Gastroesophageal sphincter (tissue), 3 donors: Measurements from ENCODE around the gene EIF4A3.

Experiments
- POLR2A ChIP-seq, 2 donors: fragments of 450-650 bp; IDR thresholded peaks; one replicate each; pipeline ENCODE4 v1.6.1; 2017; ENCODE audit warnings: antibody characterized with exemption in 2 of 2, mild to moderate bottlenecking in 2 of 2, moderate library complexity in 1 of 2
- POLR2AphosphoS5 ChIP-seq: sonication (generic); formaldehyde crosslinking; IDR thresholded peaks from one replicate; pipeline ENCODE4 v1.6.1; 2017; ENCODE audit warnings: antibody characterized with exemption
- TF ChIP-seq, protein P1 (sequence below), 4 experiments: fragments of 200-600 bp in 2 of 4; fragments of 450-650 bp in 2 of 4; sonication (generic) in 1 of 4; IDR thresholded peaks; one replicate each; pipeline ENCODE4 v1.5.1; 2017 to 2019; ENCODE audit warnings: antibody characterized with exemption in 4 of 4, mild to moderate bottlenecking in 2 of 4, moderate library complexity in 2 of 4

DNA sequence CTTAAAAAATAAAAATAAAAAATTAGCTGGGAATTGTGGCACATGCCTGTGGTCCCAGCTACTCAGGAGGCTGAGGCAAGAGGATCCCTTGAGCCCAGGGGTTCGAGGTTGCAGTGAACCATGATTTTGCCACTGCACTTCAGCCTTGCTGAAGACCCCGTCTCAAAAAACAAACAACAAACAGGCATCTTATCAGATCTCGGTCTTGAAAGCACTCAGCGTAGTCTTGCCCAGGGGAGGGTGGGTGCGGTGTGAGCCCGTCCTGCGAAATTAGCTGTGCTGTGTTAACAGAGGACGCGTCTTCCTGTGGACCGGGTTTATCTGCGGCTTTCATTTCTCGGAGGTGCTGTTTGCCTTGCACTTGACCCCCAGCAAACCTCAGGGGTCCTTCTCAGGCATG is 40.2 kb downstream of the EIF4A3 start:
- TF ChIP-seq, protein P1, sequence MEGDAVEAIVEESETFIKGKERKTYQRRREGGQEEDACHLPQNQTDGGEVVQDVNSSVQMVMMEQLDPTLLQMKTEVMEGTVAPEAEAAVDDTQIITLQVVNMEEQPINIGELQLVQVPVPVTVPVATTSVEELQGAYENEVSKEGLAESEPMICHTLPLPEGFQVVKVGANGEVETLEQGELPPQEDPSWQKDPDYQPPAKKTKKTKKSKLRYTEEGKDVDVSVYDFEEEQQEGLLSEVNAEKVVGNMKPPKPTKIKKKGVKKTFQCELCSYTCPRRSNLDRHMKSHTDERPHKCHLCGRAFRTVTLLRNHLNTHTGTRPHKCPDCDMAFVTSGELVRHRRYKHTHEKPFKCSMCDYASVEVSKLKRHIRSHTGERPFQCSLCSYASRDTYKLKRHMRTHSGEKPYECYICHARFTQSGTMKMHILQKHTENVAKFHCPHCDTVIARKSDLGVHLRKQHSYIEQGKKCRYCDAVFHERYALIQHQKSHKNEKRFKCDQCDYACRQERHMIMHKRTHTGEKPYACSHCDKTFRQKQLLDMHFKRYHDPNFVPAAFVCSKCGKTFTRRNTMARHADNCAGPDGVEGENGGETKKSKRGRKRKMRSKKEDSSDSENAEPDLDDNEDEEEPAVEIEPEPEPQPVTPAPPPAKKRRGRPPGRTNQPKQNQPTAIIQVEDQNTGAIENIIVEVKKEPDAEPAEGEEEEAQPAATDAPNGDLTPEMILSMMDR (IDR thresholded peaks at IDR 0.05) = no peak
- no peak for TF ChIP-seq POLR2A (IDR thresholded peaks at IDR 0.05)
- TF ChIP-seq POLR2AphosphoS5 = no peak
